NCI-H748 treated with DMSO at 0.1 percent for 48 hours (cell line): Measurements from ENCODE around the gene HEATR1.
"Not testable (repeated sequence)": the region's sequence is repeated elsewhere in the genome, so short reads cannot be mapped to it uniquely, and the experiment has no call there.

Experiments
- DNase-seq: peaks from one replicate; lab custom pipeline; 2025; lab: John Stamatoyannopoulos, UW

The HEATR1 gene

GRCh38 chr1:236508593-236509027 lies 95.7 kb downstream of the HEATR1 start:
- no peak for DNase-seq

- DNase-seq: no peak
These were observed 97.2 kb downstream of the HEATR1 start for GRCh38 chr1:236507022-236507700.

GRCh38 chr1:236504338-236504737 lies 100.0 kb downstream of the HEATR1 start:
- DNase-seq: not testable (repeated sequence)

- DNase-seq: no peak
These were observed 101.2 kb downstream of the HEATR1 start for GRCh38 chr1:236502972-236503639.

- DNase-seq: no peak
These were observed 101.7 kb downstream of the HEATR1 start for GRCh38 chr1:236502579-236502971.

- DNase-seq: no peak
These were observed 103.2 kb downstream of the HEATR1 start for GRCh38 chr1:236501093-236501492.
